Stomach (tissue), 4 donors: ENCODE measurements around the gene GLB1L3.

ENCODE experiments used
- CTCF ChIP-seq, 7 experiments: fragments of 450-650 bp in 4 of 7; fragments of 200-600 bp in 3 of 7; sonication (generic) in 3 of 7; IDR thresholded peaks; one replicate each; pipeline ENCODE4 v1.5.1; 2016 to 2019; ENCODE audit warnings: antibody characterized with exemption in 7 of 7, control low read depth in 2 of 7, mild to moderate bottlenecking in 1 of 7
- POLR2A ChIP-seq, 4 donors: fragments of 450-650 bp; IDR thresholded peaks; one replicate each; pipeline ENCODE4 v1.6.1; 2016; ENCODE audit warnings: antibody characterized with exemption in 4 of 4, control low read depth in 2 of 4, mild to moderate bottlenecking in 1 of 4, moderate library complexity in 1 of 4

- TF ChIP-seq CTCF (IDR thresholded peaks at IDR 0.05) (no peak), POLR2A (IDR thresholded peaks at IDR 0.05) (no peak)
Observed at GRCh38 chr11:134355136-134355535, 79.0 kb downstream of the GLB1L3 start.
